HG03064 (cell line): ENCODE results near the gene SBK2.

ENCODE experiments used
- ATAC-seq: cut with Tn5 transposase; IDR thresholded peaks from one replicate; pipeline ENCODE4 v1.9.1; 2021; ENCODE audit warnings: low read depth; ENCODE audit not compliant: unreplicated experiment

The SBK2 gene

DNA sequence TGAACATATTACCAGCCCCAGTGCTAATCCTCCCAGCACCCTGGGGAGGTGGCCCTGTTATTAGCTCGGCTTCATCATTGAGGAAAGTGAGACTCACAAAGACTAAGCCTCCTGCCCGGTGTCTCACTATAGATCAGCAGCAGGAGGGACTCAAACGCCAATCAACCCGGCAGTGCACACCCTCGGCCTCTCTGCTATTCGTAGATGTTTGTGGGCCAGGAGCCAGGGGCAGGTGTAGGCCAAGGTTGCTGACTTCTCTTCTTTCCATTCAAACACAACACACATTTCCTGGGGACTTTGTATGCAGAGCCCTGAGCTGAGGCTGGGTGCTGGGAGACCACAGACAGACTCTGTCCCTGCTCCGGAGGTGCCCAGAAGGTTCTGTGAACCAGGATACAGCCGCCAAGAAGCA is 17.8 kb upstream of the SBK2 start:
- ATAC-seq: no peak

DNA sequence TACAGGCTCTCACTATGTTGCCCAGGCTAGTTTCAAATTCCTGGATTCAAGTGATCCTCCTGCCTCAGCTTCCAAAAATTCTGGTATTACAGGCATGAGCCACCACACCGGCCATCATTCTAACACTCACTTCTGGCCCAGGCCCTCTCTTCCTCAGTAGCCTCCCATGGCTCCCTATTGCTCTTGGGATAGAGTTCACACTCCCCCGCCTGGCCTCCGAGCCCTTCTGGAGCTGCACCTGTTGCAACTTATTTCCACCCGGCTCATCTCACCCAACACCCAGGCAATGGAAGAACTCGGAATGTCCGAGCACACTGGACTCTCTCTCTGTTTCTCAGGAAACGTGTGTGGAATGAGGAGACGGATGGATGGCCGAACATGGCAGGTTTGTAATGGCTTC is 17.4 kb upstream of the SBK2 start:
- no peak for ATAC-seq

DNA sequence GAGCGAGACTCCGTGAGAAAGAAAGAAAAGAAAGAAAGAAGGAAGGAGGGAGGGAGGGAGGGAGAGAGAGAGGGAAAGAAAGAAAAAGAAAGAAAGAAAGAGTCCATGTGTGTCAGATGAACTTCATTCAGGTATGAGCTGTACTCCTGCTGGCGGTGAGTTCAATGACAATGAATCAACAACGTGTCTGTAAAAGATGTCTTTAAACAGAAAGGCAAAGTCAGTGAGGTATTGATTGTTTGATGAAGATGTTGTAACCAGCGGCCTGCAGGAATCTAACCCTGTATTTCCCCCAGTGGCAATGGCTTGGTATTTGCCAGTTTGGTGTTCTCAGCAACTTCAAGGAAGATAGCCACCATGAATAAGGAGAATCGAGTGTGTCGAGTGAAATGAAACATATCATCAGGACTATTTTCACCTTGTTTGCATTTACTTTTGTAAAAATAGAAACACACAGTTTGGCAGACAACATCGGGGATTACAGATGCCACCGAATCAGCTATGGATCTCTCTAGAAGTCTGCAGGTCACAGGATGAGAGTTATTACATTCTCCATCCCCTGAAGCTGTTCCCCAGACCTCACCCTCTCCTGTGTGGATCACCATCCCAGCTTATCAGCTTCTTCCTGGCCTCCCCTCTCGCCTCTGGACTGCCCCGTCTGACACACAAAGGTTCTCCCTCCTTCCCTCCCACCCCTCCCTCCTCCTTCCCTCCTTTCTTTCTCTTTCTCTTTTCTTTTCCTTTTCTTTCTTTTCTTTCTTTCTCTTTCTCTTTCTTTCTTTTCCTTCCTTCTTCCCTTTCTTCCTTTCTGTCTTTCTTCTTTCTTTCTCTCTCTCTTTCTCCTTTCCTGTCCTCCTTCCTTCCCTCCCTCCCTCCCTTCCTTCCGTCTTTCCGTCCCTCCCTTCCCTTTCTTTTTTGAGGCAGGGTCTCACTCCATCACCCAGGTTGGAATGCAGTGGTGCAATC is 16.6 kb upstream of the SBK2 start:
- ATAC-seq: no peak

DNA sequence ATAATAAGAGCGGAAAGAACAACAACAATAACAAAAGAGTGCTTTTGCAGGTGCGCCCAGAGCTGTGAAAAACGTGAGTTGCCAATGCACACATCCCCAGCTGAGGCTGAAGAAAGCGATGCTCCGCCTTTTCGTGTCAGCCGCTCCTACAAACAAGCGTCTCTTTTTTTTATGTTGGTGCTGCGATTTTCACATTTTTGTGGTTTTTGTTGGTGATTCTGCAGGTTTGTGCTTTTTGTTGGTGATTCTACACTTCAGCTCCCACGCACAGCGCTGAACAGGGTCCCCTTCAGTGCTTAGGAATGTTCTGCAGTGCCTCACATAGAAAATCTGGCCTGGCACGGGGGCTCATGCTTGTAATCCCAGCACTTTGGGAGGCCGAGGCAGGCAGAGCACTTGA is 15.7 kb upstream of the SBK2 start:
- no peak for ATAC-seq

DNA sequence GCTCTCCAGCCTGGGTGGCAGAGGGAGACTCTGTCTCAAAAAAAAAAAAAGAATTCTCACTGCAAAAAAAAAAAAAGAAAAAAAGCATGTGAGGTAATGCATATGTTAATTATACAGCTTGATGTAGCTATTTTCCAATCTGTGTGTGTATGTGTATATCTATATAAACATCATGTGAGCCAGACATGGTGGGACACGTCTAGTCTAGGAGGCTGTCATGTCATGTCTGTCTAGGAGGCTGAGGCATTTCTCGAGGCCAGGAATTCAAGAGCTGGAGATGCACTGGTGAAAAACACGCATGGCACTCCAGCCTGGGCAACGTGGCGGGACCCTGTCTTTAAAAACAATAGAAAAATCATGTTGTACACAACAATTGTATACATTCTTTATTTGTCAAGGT is 15.3 kb upstream of the SBK2 start:
- no peak for ATAC-seq

DNA sequence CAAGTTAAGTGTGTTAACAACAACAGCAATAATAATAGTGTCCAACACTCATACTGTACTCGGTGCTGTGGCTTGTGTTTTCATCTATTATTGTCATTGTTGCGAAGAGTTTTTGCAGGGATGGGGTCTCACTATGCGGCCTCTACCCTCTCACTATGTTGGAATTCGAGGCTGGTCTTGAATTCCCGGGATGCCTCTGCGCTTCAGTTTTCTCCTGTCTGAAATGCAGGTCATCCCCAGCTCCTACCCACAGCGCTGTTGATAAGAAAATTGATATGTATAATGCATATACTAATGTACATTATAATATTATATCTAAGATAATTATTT is 13.4 kb upstream of the SBK2 start:
- no peak for ATAC-seq

DNA sequence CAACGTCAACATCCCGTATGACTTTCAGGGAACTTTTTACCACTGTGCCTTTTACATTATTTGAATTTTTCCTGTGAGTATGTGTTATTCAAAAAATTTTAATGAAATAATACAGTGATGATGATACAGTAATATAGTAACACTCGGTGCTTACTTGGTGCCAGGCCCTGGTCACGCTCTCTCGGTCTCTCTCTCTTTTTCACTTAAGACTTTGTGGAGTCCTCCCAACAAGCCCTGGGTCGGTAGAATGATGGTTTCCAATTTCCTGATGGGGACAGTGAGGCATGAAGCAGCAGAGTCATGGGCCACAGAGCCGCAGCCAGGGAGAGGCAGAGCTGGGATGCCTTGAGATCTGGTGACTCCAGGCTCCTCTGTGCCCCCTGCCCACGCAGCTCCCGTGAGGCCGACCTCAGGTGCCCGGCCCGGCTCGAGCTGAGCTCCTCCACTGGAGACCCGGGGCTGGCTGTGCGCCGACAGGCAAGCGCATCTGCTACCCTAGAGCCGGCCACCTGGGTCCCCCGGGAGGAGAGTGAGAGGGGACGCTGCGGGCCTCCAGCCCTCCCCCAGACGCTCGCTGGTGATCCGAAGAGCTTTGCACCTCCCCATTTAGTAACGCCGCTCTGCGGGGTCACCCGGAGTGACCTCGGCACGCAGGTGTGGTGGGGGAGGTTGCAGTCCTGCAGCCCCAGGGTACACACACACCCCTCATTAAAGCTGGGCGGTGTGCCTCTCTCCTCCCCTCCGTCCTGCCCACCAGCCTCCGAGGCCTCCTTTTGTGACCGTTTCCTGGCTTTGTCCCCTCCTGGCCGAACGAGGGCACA is 12.8 kb upstream of the SBK2 start:
- ATAC-seq: no peak

DNA sequence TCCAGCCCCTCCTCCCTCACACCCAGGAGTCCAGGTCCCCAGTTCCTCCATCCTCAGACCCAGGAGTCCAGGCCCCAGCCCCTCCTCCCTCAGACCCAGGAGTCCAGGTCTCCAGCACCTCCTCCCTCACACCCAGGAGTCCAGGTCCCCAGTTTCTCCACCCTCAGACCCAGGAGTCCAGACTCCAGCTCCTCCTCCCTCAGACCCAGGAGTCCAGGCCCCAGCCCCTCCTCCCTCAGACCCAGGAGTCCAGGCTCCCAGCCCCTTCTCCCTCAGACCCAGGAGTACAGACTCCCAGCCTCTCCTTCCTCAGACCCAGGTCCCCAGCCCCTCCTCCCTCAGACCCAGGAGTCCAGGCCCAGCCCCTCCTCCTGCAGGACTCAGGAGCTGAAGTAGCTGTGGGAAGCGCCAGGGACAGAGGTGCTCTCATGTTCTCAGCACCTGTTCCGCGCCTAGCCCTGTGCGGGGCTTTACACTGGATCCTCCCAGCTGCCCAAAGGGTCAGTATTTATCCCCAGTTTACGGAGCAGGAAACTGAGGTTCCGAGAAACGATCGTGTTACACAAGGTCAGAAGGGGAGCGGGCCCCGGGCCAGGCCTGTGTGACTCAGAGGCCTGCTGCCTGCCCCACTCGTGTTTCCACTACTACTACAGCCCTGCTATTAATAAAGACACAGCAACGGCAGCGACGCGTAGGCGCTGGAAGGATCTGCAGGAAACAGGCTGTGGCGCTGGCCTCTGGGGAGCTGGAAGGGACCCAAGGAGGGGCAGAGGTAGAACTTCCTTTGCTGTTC is 10.1 kb upstream of the SBK2 start:
- ATAC-seq: no peak

DNA sequence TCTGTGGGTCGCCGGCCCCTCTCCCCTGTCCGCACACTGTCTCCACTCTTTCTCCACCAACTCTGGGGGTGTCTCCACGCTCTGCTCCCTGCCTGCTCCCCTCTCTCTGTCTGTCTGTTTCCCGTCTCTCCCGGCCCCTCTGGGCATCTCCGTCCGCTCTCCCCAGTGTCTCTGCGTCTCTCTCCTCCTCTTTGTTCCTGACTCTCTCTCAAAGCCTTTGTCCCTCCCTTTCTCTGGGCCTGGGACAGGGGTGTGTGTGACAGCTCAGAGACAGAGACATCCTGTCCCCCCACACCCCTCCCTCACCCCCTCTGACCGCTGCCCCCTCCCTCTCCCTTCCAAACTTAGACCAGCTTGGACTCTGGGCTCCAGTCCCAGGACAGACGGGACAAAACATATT is 9.1 kb upstream of the SBK2 start:
- no peak for ATAC-seq

DNA sequence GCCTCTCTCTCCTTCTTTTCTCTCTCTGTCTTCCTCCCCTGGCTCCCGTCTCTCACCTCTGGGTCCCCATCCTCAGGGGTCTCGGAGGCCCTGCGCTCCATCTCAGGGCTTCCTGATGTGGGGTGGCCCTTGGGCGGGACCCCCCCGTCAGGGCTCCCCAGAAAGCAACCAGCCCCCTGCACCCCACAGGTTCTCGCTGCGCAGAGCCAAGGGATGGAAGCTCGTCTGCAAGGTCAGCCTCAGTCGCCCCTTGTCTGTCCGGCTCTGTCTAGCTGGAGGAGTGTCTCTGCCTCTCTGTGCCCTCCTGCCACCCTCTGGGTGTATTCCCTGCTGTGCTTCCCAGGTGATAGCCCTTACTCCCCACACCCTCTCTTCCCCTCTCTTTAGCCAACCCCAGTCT is 8.5 kb upstream of the SBK2 start, which contains the start of gene SBK3:
Gene SBK3 (minus strand): TSS at position 101 of the 400 bp plus-strand sequence. CDS start 0 bp downstream, at position 101.
- no peak for ATAC-seq

DNA sequence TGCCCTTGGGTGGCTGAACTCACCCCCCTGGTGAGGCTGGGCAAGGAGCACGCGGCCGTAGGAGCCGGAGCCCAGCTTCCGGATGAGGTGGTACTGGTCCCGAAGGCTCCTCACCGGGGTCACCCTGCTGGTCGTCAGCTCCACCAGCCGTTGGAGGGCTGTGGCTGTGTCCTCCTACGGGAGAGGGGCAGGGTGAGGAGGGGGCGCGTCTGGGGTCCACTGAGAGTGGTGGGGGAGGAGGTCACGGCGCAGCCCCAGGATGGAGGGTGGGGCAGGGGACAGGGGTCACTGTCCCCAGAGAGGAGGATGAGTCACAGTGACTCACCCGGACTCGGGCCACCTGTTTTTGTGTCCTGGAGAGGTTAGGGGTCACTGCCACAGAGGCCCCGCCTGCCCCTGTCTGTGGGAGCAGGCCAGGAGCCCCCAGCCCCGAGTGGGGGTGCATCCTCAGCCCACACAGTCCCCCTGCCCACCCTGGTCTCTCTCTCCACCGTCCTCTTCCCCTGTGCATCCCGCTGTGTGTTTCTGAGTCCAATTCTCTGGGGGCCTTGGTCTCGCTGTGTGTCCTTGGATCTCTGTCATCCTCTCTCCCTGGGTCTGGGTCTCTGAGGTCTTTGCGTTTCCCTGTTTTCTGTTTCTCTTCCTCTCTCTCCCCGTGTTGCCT is 8.0 kb upstream of the SBK2 start:
- no peak for ATAC-seq

DNA sequence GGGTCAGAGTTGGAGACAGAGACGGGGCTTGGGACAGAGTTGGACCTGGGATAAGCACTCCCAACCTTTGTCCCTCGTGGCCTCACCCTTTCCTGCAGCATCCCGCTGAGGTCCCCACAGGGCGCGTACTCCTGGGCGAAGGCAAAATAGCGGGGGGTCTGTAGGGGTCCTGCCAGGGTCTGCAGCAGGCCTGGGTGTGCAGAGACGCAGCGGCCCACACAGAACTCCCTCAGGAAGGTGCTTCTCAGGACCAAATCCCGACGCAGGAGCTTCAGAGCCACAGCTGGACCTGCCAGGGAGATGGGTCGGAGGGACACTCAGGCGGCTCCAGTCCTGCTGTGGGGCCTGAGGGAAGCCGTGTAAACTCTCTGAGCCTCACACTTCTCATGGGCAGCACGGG is 7.1 kb upstream of the SBK2 start:
- ATAC-seq: no peak

DNA sequence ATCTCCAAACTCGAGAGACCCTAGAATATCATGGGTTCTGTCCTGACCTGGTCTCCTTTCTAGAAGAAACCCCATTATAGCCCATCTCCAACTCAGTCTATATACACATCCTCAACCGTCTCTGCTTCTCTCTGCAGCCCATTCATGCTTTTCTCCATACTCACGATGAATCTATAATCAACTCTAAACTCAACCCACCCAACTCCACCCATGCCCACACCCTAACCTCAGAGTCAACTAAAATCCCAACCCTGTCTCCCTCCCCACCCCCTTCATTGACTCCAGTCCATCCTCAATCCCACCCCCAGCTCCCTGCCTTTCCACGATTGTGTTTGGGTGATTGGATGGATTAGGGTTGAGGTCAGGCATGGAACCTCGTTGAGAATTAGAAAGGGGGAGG is 6.6 kb upstream of the SBK2 start:
- ATAC-seq: no peak

DNA sequence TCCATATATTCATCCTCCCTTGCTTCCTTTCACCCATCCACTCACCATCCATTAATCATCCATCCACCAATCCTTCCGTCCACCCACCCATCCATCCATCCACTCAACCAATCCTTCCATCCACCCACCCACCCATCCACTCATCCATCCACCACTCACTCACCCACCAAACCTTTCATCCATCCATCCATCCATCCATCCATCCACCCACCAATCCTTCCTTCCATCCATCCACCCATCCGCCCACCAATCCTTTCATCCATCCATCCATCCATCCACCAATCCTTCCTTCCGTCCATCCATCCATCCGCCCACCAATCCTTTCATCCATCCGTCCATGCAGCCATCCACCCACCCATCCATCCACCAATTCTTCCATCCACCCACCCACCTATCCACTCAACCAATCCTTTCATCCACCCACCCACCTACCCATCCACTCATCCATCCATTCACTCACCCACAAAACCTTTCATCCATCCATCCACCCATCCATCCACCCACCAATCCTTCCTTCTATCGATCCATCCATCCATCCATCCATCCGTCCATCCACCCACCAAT is 5.4 kb upstream of the SBK2 start:
- ATAC-seq: no peak

DNA sequence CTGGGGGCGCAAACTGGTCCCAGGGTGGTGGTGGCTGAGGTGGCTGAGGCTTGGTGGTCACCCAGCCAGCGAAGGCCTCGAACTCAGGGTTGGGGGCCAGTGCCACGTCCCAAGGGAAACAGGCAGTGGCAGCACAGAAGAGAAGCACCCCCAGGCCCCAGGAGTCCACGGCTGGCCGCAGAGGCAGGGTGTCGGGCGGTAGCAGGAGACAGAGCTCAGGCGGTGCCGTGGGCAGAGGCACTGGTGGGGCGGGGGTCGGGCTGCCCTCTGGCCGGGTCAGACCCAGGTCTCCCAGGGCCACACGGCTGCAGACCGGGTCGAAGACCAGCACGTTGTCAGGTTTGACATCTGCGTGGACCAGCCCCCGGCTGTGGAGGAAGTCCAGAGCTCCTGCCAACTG is 4.2 kb upstream of the SBK2 start:
- ATAC-seq: no peak

DNA sequence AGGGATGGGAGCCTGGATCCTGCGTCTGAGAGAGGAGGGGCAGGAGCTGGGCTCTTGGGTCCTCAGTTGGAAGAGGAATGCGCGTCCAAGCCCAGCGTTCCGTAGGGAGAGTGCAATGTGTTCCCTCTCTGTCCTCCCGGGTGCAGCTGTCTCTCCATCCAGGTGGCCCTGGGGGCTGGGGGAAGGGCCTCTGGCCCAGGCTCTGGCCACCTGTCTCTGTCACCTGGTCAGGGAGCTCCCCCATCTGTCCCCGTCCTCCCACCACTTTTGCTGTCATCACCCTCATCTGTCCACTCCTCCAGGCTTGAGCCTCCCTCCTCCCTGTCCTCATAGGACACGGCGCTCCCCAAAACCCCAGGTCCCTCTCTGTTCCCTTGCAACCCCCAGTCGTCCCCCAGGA is 3.7 kb upstream of the SBK2 start:
- no peak for ATAC-seq

DNA sequence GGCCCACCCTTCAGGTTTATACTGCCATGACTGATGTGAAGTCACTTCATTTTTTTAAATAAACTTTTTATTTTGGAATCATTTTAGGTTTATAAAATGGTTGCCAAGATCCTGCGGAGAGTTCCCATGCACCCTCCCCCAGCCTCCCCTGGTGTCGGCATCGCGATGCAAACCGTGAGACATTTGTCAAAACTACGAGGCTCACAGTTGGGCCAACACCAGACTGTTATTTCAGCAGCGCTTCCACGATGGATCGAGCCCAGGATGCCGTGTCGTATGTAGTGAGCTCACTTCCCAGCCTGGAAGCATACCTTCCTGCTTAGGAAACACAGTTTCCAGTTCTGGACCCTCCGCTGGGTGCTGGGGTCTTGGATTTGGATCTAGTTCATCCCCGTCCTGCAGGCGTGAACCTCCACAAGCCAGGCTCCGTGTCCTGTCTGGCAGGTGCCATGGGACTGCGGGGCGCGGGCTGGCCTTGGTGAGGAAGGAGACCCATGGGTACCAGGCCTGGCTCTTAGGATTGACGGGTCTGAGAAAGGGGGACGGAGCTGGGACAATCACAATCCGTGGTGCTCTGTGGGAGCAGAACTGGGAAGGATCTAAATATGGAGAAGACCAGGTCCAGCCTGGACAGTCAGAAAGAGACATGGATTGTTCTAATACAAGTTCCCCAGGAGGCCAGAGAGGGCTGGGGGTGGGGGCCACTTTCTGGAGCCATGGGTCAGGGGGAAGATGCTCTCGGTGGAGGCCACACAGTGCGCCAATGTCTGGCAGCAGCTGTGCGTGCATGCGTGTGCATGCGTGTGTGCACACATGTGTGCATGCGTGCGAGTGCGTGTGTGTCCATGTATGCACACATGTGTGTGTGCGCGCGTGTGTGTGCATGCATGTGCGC is 2.4 kb upstream of the SBK2 start:
- ATAC-seq: no peak

DNA sequence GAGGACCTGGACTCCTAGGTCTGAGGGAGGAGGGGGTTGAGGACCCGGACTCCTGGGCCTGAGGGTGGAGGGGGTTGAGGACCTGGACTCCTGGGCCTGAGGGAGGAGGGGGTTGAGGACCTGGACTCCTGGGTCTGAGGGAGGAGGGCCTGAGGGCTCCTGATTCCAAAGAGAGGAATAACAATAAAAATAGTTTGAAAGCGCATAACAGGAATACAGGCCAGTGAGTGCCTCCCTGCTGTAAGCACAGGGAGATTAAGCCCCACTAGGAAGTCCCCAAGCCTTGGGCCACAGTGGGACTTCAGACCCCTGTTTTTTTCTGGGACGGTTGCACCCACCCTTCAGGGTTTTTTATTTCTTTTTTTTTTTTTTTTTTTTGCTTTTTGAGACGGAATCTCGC is 1.2 kb upstream of the SBK2 start:
- ATAC-seq: no peak

DNA sequence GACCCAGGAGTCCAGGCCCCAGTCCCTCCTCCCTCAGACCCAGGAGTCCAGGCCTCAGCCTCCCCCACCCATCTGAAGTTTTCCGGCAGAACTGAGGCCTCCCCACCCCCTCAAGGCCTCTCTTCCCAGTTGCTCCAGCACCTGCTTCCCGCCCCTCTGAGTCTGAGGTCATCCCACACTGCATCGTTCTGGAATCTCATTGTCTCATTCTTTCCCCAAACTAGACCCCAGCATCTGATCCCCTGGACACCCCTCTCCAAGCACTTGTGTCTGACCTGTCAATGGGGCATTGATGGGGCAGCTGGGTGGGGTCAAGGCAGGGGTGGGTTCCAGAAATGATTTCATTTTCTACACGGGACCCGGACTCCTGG is 793 bp upstream of the SBK2 start:
- ATAC-seq: no peak
